Activated CD8-positive, alpha-beta memory T cell treated with anti-CD3 and anti-CD28 coated beads, Interleukin-2, amount 50 U/mL, for 48 hours (primary cell): Measurements from ENCODE around the gene CDKN2AIPNL.
"Not testable (repeated sequence)": the region's sequence is repeated elsewhere in the genome, so short reads cannot be mapped to it uniquely, and the experiment has no call there.

Experiments used
- DNase-seq: peaks from one replicate; pipeline ENCODE4 v3.0.0-alpha.2; 2020

CDKN2AIPNL gene

DNA sequence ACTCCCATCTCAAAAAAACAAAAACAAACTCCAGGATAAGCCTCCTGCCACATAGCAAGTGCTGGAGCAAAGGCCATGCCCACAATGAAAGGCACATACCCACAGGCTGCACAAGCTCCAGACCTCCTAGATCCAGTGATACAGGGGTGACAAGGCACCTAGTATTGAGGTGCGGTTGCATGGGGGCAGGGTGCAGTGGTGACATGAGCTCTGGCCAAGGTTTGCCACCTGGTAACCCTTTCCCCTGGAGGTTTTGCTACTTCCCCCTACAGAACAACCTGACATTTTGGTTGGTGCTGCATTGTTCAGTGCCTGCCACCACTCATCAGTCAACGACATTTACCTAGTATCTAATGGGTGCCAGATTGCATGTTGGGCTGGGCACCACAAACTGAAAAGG is 14.5 kb downstream of the CDKN2AIPNL start:
- DNase-seq = no peak

DNA sequence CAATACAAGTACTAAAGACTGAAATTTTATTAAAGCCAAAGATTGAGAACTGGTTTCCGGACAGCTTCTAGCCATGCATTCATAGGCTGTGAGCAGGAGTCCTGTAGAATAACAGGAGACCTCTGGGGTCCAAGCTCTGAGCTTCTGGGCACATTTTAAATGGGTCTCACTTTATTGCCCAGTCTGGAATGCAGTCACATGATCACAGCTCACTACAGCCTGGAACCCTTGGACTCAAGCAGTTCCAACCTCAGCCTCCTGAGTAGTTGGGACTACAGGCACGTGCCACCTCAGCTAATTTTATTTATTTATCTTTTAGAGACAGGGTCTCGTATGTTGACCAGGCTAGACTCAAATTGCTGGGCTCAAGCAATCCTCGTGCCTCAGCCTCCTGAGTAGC is 15.4 kb downstream of the CDKN2AIPNL start:
- no peak for DNase-seq

DNA sequence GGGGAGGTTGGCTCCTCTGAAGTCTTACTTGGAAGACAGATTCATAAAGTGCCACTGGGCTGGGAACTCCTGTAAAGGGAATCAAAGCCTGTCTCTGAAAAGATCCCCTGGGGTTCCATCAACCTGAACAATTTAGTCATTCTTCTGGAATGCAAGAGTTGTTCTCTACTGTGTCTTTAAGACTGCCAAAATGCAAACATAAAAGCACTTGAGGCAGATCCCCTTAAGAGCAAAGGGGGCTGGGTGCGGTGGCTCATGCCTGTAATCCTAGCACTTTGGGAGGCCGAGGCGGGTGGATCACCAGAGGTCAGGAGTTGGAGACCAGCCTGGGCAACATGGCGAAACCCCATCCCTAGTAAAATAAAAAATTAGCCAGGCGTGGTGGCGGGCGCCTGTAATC is 16.7 kb downstream of the CDKN2AIPNL start:
- no peak for DNase-seq

DNA sequence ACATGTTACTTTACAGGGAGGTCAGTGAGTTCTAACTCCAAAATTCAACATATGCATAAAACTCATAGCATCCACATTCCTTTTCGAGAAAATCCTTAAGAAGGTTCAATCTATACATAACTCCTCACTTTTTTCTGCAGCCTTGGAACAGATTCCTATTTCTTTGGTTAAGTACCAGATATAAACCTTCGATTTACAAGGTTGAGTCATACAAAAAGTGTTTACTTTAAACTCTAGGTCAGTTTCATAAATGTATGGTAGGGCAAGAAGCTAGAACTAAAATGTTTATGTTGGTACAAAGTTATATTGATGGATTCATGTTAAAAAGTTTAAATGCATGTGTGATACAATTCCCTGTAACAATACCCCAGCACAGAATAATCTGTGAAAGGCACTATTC is 19.4 kb downstream of the CDKN2AIPNL start:
- DNase-seq = no peak

- DNase-seq = no peak
These were observed 24.2 kb downstream of the CDKN2AIPNL start for GRCh38 chr5:134387443-134387842.

DNA sequence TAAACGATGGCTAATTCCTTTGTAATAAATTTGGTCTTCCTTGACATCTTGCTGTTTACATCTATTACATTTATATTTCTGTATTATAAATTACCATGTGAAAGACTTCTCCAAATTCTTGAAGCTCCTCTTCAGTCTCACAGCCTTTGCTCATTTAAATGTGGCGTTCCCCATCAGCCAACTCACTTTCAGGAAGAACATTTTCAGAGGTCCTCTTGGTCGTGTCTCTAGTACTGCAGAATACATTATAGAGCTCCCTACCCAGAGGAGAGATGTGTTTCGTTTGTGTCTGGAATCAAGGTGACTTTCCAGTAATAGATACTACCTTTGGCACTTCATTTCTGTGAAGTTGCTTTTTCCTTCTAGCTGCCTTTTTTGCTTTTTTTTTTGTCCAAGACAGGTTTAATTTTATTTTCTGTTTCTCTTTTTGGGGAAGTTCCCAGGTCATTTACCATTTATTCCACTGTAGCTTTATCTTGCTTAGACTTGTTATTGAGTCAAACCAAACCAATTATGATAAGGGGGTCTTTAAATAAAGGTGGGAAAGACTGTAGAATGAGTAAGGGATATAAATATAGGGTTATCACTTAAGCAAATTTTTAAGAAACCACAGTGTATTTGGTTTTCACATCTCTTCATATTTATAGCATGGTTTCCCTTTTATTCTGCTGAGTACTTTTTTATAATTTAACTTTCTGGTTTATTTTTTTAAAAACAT is 27.5 kb downstream of the CDKN2AIPNL start:
- DNase-seq = no peak

- not testable (repeated sequence) for DNase-seq
These were observed 29.5 kb downstream of the CDKN2AIPNL start for GRCh38 chr5:134382204-134382603.

GRCh38 chr5:134380346-134380745 is 31.3 kb downstream of the CDKN2AIPNL start:
- DNase-seq = no peak

GRCh38 chr5:134374232-134374631 is 37.4 kb downstream of the CDKN2AIPNL start:
- no peak for DNase-seq

DNA sequence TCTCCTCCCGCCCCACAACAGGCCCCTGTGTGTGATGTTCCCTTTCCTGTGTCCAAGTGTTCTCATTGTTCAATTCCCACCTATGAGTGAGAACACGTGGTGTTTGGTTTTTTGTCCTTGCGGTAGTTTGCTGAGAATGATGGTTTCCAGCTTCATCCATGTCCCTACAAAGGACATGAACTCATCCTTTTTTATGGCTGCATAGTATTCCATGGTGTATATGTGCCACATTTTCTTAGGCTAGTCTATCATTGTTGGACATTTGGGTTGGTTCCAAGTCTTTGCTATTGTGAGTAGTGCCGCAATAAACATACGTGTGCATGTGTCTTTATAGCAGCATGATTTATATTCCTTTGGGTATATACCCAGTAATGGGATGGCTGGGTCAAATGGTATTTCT is 38.0 kb downstream of the CDKN2AIPNL start:
- not testable (repeated sequence) for DNase-seq

DNA sequence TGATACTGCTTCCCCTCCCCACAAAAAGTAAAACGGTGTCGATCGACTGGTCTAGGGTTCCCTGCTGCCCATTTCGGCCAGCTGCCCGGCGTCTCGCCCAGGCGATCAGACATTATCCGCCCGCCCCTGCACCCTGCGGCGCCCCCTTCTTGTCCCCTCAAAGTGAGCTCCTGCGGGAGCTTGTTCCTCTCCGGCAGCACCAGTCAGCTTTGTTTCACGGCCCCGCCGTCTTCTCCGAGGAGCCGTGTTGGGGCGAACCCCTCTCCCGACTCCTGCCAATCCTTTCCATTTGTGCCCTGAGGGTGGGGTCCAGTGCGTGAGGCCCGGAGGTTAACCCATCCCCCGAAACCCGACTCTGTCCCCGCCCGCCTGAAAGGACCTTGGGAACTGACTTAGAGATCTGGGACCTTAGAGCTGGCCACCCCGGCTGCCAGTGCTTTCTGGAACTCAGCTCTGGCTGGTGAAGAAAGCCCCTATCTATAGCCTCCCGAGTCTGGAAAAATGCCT is 39.8 kb downstream of the CDKN2AIPNL start:
- peak; percentile 74 for DNase-seq

- DNase-seq = peak; percentile 97
These were observed 40.5 kb downstream of the CDKN2AIPNL start, which contains the start of gene UBE2B for GRCh38 chr5:134370871-134371833. Gene UBE2B, plus strand, starts transcription at chr5:134371569. Its CDS starts 27 bp downstream, at chr5:134371596.

GRCh38 chr5:134370311-134370870 is 41.3 kb downstream of the CDKN2AIPNL start:
- no peak for DNase-seq

DNA sequence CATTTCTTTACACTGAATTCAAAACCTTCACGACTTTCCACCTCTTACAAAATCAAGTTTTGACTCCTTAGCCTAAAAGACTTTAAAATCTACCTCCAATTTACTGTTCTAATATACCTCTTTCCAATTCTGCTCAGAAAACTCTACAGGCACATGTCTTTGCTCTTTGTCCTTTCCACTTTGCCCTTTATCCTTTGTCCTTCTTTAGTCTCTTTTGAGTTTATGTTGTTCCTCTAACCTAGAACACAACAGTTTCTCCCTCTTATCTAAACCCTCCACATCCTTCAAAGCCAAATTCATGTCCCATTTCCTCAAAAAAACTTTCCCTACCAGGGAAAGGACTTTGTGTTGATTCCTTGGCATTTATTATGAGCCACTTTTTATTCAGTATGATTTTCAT is 46.1 kb downstream of the CDKN2AIPNL start:
- no peak for DNase-seq

- DNase-seq = no peak
These were observed 56.0 kb downstream of the CDKN2AIPNL start for GRCh38 chr5:134355681-134356080.
